ACC112 (cell line): ENCODE results near the gene ETV2.

Experiments used
- H2AFZ ChIP-seq: fragments of 200-600 bp; sonication (generic); one replicate; pipeline ENCODE4 v1.6.0; 2017; ENCODE audit warnings: antibody characterized with exemption, low read length; ENCODE audit not compliant: unreplicated experiment
- H3K27ac ChIP-seq: fragments of 200-600 bp; sonication (generic); 2 replicates; pipeline ENCODE4 v1.5.1; 2014; ENCODE audit warnings: low read depth, mild to moderate bottlenecking, antibody characterized with exemption, low read length, moderate library complexity
- H3K27me3 ChIP-seq: fragments of 200-600 bp; sonication (generic); 2 replicates; pipeline ENCODE4 v1.6.1; 2014; ENCODE audit warnings: mild to moderate bottlenecking, antibody characterized with exemption, low read length, moderate library complexity, mixed read lengths; ENCODE audit not compliant: insufficient read depth
- H3K36me3 ChIP-seq: fragments of 200-600 bp; sonication (generic); 2 replicates; pipeline ENCODE4 v1.6.1; 2016; ENCODE audit warnings: mild to moderate bottlenecking, antibody characterized with exemption, low read length, moderate library complexity, mixed read lengths; ENCODE audit not compliant: insufficient read depth
- H3K4me1 ChIP-seq: fragments of 200-600 bp; sonication (generic); one replicate; pipeline ENCODE4 v1.6.1; 2016; ENCODE audit warnings: low read length, mixed read lengths; ENCODE audit not compliant: insufficient read depth, unreplicated experiment, control insufficient read depth
- H3K4me3 ChIP-seq: fragments of 200-600 bp; sonication (generic); 2 replicates; pipeline ENCODE4 v1.5.1; 2014; ENCODE audit warnings: mild to moderate bottlenecking, low read depth, low read length
- H3K79me2 ChIP-seq: fragments of 200-600 bp; sonication (generic); one replicate; pipeline ENCODE4 v1.6.0; 2016; ENCODE audit warnings: low read length; ENCODE audit not compliant: control insufficient read depth, unreplicated experiment, insufficient read depth

Gene ETV2

GRCh38 chr19:35628565-35629331 lies 12.8 kb upstream of the ETV2 start, which contains the start of gene RBM42:
Gene RBM42, plus strand, starts transcription at chr19:35629036. Its CDS starts 118 bp downstream, at chr19:35629154.
- Histone ChIP-seq H3K36me3 (no peaks in the 10 kb centered on the region), H3K27me3 (no peaks in the 10 kb centered on the region), H3K27ac (peak within 1 kb of the TSS; percentile 67), H3K79me2 (peaks cover 8% of the 10 kb centered on the region), H3K4me1 (no peaks in the 10 kb centered on the region), H3K4me3 (peak within 1 kb of the TSS; percentile 95), H2AFZ (peak within 1 kb of the TSS; percentile 71)

- H3K79me2 ChIP-seq = peaks cover 8% of the 10 kb centered on the region
- H3K4me3 ChIP-seq = peak overlapping the region; percentile 95
- H3K36me3 ChIP-seq = no peaks in the 10 kb centered on the region
- no peaks in the 10 kb centered on the region for H3K27me3 ChIP-seq
- peak overlapping the region; percentile 48; the same call in 1 of the 2 replicates for H3K27ac ChIP-seq
- peak overlapping the region; percentile 71 for H2AFZ ChIP-seq
- H3K4me1 ChIP-seq = no peaks in the 10 kb centered on the region
These were observed 12.3 kb upstream of the ETV2 start for GRCh38 chr19:35629332-35629633.

GRCh38 chr19:35633727-35634440 lies 7.7 kb upstream of the ETV2 start:
- Histone ChIP-seq H3K4me3 (no peak overlapping the region), H2AFZ (no peak overlapping the region), H3K4me1 (no peaks in the 10 kb centered on the region), H3K79me2 (peaks cover 8% of the 10 kb centered on the region), H3K27me3 (no peaks in the 10 kb centered on the region), H3K36me3 (no peaks in the 10 kb centered on the region; the same call in 1 of the 2 replicates), H3K27ac (no peak overlapping the region)

- H3K4me3 ChIP-seq = no peak overlapping the region
- no peak overlapping the region for H2AFZ ChIP-seq
- peaks cover 5% of the 10 kb centered on the region for H3K4me1 ChIP-seq
- no peaks in the 10 kb centered on the region; the same call in 1 of the 2 replicates for H3K36me3 ChIP-seq
- no peaks in the 10 kb centered on the region for H3K27me3 ChIP-seq
- no peak overlapping the region for H3K27ac ChIP-seq
- H3K79me2 ChIP-seq = no peaks in the 10 kb centered on the region
These were observed 4.9 kb upstream of the ETV2 start for GRCh38 chr19:35636651-35637050.

GRCh38 chr19:35637165-35637564 lies 4.4 kb upstream of the ETV2 start:
- Histone ChIP-seq H3K27me3 (no peaks in the 10 kb centered on the region), H3K36me3 (no peaks in the 10 kb centered on the region; the same call in 1 of the 2 replicates), H3K4me1 (peaks cover 5% of the 10 kb centered on the region), H3K27ac (no peak overlapping the region), H3K79me2 (no peaks in the 10 kb centered on the region), H2AFZ (no peak overlapping the region), H3K4me3 (no peak overlapping the region)

- no peaks in the 10 kb centered on the region for H3K27me3 ChIP-seq
- no peak overlapping the region for H2AFZ ChIP-seq
- no peaks in the 10 kb centered on the region; the same call in 1 of the 2 replicates for H3K36me3 ChIP-seq
- H3K4me3 ChIP-seq = no peak overlapping the region
- H3K4me1 ChIP-seq = peaks cover 5% of the 10 kb centered on the region
- no peak overlapping the region for H3K27ac ChIP-seq
- H3K79me2 ChIP-seq = no peaks in the 10 kb centered on the region
These were observed 2.3 kb upstream of the ETV2 start for GRCh38 chr19:35639321-35639639.

- Histone ChIP-seq H3K4me1 (peaks cover 5% of the 10 kb centered on the region), H3K4me3 (no peak overlapping the region), H2AFZ (no peak overlapping the region), H3K79me2 (no peaks in the 10 kb centered on the region), H3K36me3 (no peaks in the 10 kb centered on the region; the same call in 1 of the 2 replicates), H3K27ac (no peak overlapping the region), H3K27me3 (no peaks in the 10 kb centered on the region)
These were observed 1.7 kb upstream of the ETV2 start for GRCh38 chr19:35639863-35640262.

- H2AFZ ChIP-seq = no peak overlapping the region
- H3K4me1 ChIP-seq = peaks cover 5% of the 10 kb centered on the region
- H3K4me3 ChIP-seq = no peak overlapping the region
- H3K36me3 ChIP-seq = no peaks in the 10 kb centered on the region
- H3K79me2 ChIP-seq = no peaks in the 10 kb centered on the region
- H3K27me3 ChIP-seq = no peaks in the 10 kb centered on the region
- no peak overlapping the region for H3K27ac ChIP-seq
These were observed 767 bp downstream of the ETV2 start for GRCh38 chr19:35642312-35642711.

- Histone ChIP-seq H3K27ac (no peak overlapping the region), H3K79me2 (no peaks in the 10 kb centered on the region), H3K4me3 (peak overlapping the region; percentile 74), H2AFZ (peak overlapping the region; percentile 94), H3K36me3 (no peaks in the 10 kb centered on the region), H3K27me3 (no peaks in the 10 kb centered on the region), H3K4me1 (peaks cover 5% of the 10 kb centered on the region)
These were observed 1.3 kb downstream of the ETV2 start for GRCh38 chr19:35642798-35643254.

- Histone ChIP-seq H3K27me3 (no peaks in the 10 kb centered on the region), H3K4me3 (peak overlapping the region; percentile 74), H3K27ac (peak overlapping the region; percentile 16; the same call in 1 of the 2 replicates), H3K4me1 (peaks cover 5% of the 10 kb centered on the region), H2AFZ (peak overlapping the region; percentile 94), H3K79me2 (peaks cover 4% of the 10 kb centered on the region), H3K36me3 (no peaks in the 10 kb centered on the region)
These were observed 2.0 kb downstream of the ETV2 start for GRCh38 chr19:35643255-35644205.
